ENCODE results near the gene TBC1D2B.

TBC1D2B gene

DNA sequence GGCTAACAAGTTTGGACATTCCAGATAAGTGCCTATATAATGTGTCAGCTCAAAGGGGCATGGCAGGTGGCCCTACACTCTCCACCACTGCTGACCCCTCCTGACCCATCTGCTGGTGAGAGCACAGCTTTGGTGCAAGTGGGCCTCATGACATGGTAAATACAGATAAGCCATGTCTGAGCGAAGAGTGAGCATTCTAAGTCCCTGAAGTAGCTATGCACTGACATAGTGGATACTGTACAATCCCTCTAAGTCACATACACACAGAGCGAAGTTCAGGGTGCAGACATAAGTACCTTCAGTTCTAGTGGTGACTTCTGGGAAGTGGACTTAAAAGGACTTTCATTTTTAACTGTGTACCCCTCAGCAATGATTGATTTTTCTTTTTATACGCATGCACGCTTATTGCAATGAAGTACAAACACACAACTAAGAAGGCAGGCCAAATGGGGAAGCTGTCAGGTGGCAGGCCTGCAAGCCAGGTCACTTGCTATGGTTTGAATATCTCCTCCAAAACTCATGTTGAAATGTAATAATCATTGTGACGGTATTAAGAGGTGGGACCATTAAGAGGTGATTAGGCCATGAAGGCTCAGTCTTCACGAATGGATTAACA lies 41.5 kb downstream of the TBC1D2B start:
- DNase-seq (ENCODE audit: low read depth in 2 of 2, low spot score in 1 of 2): no peak

DNA sequence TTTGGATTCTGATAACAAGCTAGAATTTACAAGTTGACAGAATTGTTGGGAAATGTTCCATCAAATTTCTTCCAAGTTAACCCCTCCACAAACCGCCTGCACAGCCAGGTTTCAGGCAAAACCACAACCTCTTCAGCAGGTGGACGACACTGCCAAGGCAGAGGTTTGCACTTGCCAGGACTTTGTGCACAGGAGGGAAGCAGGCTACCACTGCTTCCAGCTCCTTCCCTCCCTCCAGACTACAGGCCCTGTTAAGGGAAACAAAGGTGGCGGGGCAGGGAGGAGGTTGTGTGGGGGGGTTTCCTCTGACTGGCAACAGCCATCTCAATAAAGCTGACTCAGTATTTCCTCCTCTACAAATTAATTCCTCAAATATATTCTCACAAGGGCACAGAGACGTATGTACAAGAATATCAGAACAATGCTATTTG lies 42.2 kb downstream of the TBC1D2B start:
- DNase-seq (ENCODE audit: low read depth in 2 of 2, low spot score in 1 of 2): no peak

DNA sequence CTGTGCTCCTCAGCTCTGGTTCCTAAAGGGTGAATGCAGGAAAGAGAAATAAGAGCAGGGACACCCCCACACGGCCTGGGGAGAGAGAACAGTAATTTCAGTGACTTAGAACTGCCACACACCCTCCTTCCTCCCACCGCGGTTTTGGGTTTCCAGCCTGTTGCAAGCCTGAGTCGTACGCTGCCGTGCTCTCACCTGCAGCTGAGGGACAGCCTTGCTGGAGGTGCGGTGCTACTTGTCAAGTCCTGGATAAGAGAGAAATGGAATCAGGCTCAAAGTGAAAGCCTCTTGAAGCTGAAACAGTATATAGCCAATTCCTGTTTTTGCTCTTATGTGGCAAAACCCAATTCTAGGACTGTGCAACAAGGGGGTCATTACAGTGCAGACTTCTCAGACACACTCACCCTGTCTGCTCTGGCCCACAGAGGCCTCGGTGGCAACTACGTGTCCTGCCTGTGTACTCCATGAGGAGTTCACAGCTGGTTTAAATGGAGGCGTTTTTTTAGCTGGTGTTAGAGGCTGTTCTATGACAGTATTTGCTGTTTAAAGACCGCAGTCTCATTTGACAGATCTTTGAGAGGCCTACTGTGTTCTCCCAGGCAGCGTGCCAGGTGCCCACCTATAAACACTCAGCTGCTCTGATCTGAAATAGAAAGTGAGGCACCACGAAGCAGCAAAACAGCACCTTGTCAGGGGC lies 42.9 kb downstream of the TBC1D2B start:
- DNase-seq (ENCODE audit: low read depth in 2 of 2, low spot score in 1 of 2): peak; percentile 54 to 69

DNA sequence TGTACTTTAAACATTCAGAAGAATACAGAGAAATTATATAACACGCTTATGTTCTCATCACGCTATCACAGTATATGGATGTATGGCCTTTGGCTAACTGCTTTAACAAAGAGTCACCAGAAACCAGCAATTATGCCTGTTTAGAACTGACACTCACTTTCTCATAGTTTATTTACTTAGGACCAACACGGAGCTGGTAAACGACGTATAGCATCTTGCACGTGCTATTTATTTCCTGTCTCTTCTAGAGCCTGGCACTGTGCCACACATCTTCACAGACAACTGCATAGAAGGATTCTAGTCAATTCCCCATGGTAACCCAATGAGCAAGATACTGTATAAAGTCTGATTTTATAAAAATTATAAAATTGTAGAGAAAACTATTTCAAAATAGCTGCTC lies 43.6 kb downstream of the TBC1D2B start:
- DNase-seq (ENCODE audit: low read depth in 2 of 2, low spot score in 1 of 2): no peak

DNA sequence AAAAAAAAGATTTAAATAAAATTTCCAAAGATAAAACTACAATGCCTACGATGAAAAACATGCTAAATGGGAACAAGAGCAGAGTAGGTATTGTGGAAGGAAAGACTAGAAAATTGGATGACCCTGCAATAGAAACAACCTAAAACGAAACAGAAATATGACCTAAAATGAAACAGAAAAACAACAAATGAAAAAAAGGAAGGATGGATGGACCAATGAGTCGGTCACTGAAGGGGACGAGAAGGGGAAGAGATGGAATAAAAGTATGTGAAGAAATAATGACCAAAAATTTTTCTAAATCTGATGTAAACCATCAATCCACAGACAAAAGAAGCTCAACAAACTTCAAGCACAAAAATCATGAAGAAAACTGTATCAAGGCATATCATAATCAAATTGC lies 44.8 kb downstream of the TBC1D2B start:
- DNase-seq (ENCODE audit: low read depth in 2 of 2, low spot score in 1 of 2): no peak

DNA sequence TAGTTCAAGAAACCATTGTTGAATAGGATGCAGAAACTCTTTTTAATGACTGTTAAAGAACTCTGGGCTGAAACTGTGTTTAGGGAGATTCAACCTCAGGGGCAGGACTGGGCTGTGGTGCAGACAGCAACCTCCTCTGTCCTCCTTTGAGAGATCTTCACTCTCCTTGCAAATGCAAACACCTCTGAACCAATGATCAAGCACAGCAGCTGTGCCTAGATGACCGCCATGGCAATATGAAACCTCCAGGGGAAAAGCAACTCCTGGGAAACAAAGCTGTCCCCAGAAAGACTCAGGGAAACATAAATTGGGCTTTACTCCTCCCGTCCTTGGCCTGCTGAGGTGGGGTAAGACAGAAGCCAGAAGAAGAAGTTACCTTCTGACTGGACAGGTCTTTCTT lies 52.6 kb downstream of the TBC1D2B start:
- DNase-seq (ENCODE audit: low read depth in 2 of 2, low spot score in 1 of 2): no peak

DNA sequence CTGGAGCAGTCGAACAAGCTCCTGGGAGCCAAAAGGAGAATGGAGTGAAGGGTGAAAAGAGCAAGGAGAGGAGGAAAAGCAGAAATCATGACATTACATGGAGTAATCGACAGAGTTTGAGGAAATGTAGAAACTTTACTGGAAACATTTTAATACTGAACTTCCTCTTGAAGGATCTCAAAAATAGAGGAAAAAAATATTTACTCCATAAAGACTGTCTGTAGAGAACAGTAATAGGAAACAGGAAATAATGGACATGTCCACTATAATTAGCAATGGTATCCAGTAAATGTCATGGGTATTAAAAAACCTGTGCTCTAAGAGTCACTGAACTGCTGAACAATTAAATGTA lies 53.0 kb downstream of the TBC1D2B start:
- no peak for DNase-seq (ENCODE audit: low read depth in 2 of 2, low spot score in 1 of 2)

DNA sequence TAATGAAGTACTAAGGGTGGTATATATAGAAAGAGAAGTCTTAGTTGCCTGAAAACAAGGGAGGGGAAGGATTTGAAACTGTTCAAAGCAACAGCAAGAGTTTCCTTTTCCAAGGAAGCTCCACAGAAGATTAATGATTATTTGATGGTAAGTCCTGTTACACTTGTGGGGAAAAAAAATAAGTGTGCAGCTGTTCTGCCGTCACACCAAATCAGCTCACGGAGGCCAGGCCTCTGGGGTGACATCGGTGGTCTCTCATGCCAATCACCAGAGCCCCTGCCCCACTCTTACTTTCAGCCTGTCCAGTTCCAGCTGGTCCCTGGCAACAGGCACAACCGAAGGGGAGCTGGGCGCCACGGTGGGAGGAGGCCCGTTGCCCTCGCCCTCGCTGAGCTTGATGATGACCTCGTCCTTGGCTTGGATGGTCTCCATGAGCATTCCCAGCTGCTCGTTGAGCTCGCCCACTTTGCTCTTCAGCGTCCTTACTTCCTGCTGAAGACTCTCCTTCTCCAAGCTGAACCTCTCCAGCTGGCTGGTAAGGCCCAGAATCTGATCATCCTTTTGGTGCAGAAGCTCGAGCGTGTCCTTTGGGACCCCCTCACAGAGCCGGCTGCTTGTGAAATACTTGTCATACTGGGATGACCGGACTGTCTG lies 53.5 kb downstream of the TBC1D2B start:
- DNase-seq (ENCODE audit: low read depth in 2 of 2, low spot score in 1 of 2): no peak

DNA sequence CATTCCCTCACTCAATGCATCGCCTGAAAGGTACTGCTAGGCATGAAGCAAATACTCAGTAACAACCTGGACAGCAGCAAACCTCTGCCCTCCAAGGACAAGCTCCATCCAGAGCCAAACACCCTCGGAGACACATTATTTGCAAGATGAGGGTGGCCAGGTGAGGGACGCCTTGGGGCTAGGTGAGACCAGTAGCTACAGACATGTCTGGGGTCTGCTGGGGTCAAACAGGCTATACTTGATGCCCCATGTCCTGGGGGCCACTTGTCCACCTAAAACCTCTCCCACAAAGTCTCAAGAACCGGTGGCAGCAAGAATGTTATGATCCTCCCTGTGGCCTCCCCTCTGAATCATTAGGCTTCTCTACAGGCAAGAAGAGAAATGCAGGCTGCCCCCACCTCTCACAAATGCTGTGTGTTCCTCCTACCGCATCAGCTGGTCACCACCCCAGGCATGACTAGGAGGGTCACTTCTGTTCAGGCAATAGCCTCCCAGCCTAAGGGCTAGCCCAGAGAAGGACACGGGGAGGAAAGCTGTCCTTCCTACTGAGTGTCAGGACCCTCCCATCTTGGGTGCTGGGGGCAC lies 54.3 kb downstream of the TBC1D2B start:
- DNase-seq (ENCODE audit: low read depth in 2 of 2, low spot score in 1 of 2): no peak

DNA sequence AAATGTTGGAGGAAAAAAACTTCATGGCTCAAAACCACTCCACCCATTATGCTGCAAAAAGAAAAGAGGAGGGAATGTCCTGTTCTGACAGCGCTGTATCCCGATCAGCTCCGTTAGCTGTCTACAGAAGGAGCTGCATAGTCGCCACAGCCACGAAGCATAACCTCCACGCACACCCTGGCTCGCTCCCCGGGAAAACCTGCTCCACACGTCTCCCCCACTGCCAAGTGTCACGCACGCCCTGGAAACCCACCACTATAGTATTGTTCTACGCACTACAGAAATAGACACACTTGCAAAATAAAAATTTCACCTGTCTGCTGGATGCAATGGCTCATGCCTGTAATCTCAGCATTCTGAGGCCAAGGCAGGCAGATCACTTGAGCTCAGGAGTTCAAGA lies 55.8 kb downstream of the TBC1D2B start:
- no peak for DNase-seq (ENCODE audit: low read depth in 2 of 2, low spot score in 1 of 2)

DNA sequence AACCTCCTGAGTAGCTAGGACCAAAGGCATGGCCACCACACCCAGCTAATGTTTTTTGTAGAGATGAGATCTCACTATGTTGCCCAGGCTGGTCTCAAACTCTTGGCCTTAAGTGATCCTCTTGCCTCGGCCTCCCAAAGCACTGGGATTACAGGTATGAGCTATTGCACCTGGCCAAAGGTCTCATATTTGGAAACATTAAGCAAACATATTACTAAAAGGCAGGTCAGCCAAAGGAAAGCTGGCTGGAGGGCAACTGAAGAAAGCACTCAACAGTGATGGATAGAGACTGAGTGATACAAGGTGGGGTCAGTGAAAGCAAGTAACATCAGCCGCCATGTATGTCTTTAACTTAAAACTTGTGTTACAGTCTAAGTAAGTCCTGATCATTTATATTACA lies 57.5 kb downstream of the TBC1D2B start:
- DNase-seq (ENCODE audit: low read depth in 2 of 2, low spot score in 1 of 2): no peak

DNA sequence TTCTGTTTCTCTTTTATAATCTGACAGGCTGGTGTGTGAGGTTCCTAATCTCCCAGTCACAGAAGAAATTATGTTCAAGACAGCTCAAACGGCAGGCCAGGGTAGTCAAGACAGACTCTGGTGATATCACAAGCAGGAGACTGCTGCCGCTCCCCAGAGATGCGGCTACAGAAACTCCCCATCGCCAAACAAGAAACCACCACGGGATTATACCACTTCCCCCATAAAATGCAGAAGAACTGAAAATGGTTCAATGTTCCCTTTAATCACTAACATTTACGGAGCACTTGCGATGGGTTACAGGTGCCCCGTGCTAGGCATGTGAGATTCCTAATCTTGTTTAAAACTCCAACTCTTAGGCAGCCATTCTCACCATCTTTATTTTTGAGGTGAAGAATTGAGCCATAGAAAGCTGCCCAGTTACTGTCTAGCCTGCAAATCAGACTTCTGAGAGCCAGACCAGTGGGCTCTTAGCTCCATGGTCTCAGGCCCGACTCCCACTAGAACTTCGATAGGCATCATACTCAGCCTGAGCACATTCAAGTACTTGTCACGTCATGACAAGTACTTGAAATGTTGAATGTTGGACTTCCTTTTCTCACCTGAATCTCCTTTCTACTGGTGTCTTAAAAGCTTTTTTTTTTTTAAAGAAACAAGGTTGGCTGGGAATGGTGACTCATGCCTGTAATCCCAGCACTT lies 58.4 kb downstream of the TBC1D2B start:
- no peak for DNase-seq (ENCODE audit: low read depth in 2 of 2, low spot score in 1 of 2)

DNA sequence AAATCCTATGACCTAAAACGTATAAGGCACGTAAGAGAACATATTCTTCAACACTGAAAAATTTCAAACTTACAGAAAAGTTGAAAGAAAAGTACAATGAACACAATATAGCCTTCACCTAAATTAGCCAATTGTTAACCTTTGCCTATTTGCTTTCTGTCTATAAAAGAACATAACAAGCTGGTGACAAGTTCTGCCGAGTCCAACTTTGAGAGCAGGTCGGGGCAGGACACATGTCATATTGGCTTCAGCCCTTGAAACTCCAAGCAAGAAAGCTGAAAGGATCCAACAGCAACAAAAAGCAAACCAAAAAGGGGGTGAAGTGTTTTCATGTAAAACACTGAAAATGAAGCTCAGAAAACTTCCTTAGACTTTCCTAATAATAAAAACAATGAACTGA lies 59.1 kb downstream of the TBC1D2B start:
- no peak for DNase-seq (ENCODE audit: low read depth in 2 of 2, low spot score in 1 of 2)

DNA sequence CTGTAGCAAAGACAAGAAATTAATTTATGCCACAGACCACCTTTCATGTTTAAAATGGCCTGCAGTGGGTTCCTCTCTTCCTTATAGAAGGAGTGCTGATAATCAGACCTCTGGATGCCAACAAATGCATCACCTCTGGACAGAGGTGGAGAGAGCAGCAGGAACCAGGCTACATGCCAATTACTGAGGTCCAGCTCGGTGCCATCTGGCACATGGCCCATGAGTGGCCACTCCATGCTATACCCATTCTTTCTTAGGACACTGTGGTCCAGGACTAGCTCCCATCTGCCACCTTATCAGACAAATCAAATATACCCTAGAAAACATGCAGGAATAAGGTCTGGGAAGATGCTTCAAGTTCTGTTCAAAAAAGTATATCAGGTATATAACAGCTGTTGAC lies 60.7 kb downstream of the TBC1D2B start:
- DNase-seq (ENCODE audit: low read depth in 2 of 2, low spot score in 1 of 2): no peak

DNA sequence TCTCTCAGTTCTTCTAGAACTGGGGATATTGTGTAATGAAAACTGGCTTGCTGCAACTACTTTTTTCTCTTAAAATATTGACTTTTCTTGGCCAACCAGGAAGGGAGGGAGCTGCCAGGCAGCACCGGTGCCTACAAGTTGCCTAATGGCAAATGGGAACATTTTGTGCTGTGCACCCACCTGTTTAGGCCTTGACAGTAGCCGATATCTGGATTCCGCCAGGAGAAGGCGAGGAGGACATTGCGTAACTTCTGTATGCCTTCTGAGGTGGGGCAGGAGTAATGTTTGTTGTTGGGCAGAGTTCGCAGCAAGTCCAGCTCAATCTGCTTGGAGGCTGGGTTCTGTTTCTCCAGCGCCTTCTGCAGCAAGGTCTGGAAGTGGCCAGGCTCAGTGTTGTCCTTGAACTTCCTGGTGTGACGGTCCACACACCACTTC lies 64.9 kb downstream of the TBC1D2B start:
- no peak for DNase-seq (ENCODE audit: low read depth in 2 of 2, low spot score in 1 of 2)

DNA sequence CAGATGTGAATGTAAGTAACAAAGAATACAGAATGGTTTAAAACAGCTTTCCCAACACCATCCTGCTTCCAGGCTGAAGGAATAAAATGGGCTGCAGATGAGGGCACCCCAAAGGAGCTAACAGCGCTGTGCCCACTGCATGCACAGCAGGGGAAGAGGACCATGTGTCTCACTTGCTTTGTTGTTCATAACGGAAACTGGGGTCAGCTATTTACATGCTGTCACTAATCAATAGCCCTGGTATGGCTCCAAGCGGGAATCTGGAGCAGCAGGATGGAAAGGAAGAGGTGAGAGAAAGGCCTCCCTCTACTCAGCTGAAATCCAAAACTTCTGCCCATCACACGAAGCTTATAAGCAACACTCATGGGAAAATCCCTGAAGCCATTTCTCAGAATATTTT lies 67.4 kb downstream of the TBC1D2B start:
- no peak for DNase-seq (ENCODE audit: low read depth in 2 of 2, low spot score in 1 of 2)

DNA sequence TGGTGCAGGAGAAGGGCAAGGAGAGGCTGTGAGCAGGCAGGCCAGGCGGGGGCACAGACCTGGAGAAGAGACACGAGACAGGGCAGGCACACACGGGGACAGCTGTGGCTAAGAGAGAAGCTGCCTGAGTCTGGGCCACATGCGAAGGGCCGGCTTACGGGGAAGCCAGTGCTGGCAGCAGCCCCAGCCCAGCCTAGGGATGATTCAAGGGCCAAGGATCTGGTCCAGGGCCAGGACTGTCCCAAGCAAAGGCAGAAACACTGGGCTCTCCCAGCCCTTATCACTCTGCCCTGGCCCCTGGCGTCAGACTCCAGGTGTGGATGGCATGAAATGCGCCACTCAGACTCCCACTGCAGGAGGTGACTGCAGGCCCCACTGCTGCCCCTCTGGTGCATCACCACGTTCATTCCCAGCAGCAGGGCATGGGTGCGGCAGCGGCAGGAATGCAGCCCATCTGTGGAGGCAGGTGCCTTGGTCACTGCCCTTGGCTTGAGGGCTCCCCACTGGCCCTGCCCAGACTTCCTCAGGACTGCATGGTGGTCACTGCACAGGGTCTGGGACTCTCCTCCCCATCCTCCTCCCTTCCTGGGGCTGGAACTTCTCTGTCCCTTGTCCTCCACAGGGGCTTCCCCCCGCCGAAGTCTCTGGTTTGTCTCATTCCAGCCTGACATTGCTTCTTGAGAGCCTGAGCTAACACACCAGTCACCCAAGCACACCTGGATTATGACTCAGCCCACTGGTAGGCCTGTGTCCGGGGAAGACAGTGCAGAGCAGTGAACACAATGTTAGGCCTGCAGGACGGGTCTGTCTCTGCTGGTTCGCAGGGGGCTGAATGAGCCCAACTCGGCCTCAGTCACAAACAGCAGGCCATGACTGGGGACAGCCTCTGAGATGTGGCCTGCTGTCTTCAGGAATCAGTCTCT lies 69.3 kb downstream of the TBC1D2B start:
- DNase-seq (ENCODE audit: low read depth in 2 of 2, low spot score in 1 of 2): no peak

DNA sequence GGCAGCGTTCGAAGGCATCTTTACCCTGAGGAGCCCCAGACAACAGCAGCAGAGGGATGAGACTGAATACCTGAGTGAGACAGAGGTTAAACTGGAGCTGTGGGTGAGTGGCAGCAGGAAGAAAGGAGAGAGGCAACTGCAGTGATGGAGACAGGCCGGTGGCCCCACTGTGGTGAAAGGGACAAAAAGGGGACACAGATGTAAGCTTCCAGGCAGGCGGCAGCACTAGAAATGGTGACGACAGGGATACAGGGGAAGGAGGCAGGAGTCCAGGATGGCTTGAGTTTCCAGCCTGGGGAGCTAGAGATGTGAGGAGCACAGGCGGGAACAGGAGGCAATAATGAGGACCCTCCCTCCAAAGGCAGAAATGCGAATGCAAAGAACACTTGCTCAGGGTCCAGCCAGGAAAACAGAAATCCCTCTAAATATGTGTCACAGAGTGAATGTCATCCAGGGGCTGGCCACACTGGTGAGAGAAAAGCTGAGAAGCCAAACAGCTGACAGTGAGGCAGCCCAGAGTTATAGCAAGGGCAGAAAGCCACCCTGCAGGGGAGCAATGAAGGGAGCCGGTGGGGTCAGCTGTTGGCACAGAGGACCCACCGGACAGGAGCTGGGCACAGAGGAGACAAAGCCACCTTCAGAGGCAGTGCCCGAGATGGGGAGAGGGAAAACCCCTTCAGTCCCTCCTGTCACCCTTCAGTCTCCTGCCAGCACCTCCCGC lies 70.1 kb downstream of the TBC1D2B start:
- no peak for DNase-seq (ENCODE audit: low read depth in 2 of 2, low spot score in 1 of 2)

DNA sequence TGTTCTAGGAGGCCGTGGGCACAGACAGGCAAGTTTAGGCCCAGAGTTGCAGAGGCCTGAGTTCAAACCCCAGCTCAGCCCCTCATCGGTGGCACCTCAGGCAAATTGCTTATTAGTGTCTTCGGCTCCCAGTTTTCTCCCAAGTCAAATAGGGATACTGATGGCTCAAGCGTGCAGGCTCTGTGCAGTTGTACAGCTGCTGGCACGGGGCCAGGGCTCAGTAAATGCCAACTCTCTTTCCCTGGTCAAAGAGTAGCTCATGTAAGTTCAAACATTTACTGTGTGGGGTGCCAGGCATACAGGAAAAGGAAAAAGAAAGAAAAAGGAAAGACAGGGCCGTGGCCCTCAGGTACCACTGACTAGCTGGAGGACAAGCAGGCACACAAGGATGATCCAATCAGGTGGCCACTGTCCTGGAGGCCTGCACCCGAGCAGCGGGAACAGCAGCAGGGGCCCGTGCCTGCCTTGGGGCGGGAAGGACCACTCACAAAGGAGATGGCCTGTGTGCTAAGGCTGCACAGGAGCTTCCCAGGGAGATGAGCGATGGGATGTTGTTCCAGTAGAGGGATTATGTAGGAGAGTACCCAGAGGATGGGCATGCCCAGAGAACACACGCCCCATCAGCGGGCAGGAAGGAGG lies 70.8 kb downstream of the TBC1D2B start:
- DNase-seq (ENCODE audit: low read depth in 2 of 2, low spot score in 1 of 2): no peak

Data from stimulated activated CD8-positive, alpha-beta memory T cell treated with anti-CD3 and anti-CD28 coated beads, Interleukin-4, amount 100 ng/mL, for 4 hours (primary cell).